GM12878 (cell line): Measurements from ENCODE around the gene CLPTM1. TPM values are rescaled to one million over a fixed set of nuclear protein-coding genes. Genes with fewer than 3 reads are reported as not detected.

ENCODE experiments used
- BRCA1 ChIP-seq: IDR thresholded peaks from 2 replicates; pipeline ENCODE4 v1.6.1; 2011; ENCODE audit warnings: low read depth, low read length, improper control_type of control experiment
- CBX3 ChIP-seq: fragments of 200-600 bp; sonication (generic); IDR thresholded peaks from 2 replicates; pipeline ENCODE4 v1.6.1; 2016; ENCODE audit warnings: low read depth, borderline replicate concordance
- CREM ChIP-seq: IDR thresholded peaks from 2 replicates; pipeline ENCODE4 v1.6.1; 2014; ENCODE audit warnings: antibody characterized with exemption, low read depth
- JUNB ChIP-seq: IDR thresholded peaks from 2 replicates; pipeline ENCODE4 v1.6.1; 2016; ENCODE audit warnings: antibody characterized with exemption, mild to moderate bottlenecking
- JUND ChIP-seq: IDR thresholded peaks from 2 replicates; pipeline ENCODE4 v1.6.1; 2012; ENCODE audit warnings: low read depth, mild to moderate bottlenecking, low read length, improper control_type of control experiment, moderate library complexity
- KLF5 ChIP-seq: fragments of 450-650 bp; IDR thresholded peaks from 2 replicates; pipeline ENCODE4 v1.6.1; 2014; ENCODE audit warnings: mild to moderate bottlenecking; ENCODE audit not compliant: partially characterized antibody
- NBN ChIP-seq: fragments of 450-650 bp; IDR thresholded peaks from 2 replicates; pipeline ENCODE4 v1.6.1; 2016
- NFIC ChIP-seq: IDR thresholded peaks from 2 replicates; pipeline ENCODE4 v1.6.1; 2012; ENCODE audit warnings: low read depth, mild to moderate bottlenecking, inconsistent platforms, low read length, moderate library complexity
- RAD21 ChIP-seq: IDR thresholded peaks from 2 replicates; pipeline ENCODE4 v1.6.1; 2011; ENCODE audit warnings: mild to moderate bottlenecking, low read depth, low read length, moderate library complexity; ENCODE audit not compliant: insufficient read depth
- RELA ChIP-seq: fragments of 450-650 bp; IDR thresholded peaks from 2 replicates; pipeline ENCODE4 v1.8.0; 2014; ENCODE audit warnings: borderline replicate concordance; ENCODE audit not compliant: partially characterized antibody
- RFX5 ChIP-seq: IDR thresholded peaks from 2 replicates; pipeline ENCODE4 v1.6.1; 2011; ENCODE audit warnings: low read depth, low read length, improper control_type of control experiment
- SIN3A ChIP-seq: IDR thresholded peaks from 2 replicates; pipeline ENCODE4 v1.6.1; 2012; ENCODE audit warnings: low read depth, low read length, improper control_type of control experiment
- SMAD1 ChIP-seq: fragments of 450-650 bp; IDR thresholded peaks from 2 replicates; pipeline ENCODE4 v1.6.1; 2018; ENCODE audit warnings: mild to moderate bottlenecking, low read depth; ENCODE audit not compliant: partially characterized antibody
- SMAD5 ChIP-seq: IDR thresholded peaks from 2 replicates; pipeline ENCODE4 v1.6.1; 2016; ENCODE audit warnings: antibody characterized with exemption, low read depth
- SP1 ChIP-seq: IDR thresholded peaks from one replicate; pipeline ENCODE4 v1.6.1; 2011; ENCODE audit warnings: low read depth, low read length
- STAT3 ChIP-seq: IDR thresholded peaks from 2 replicates; pipeline ENCODE4 v1.6.1; 2011; ENCODE audit warnings: low read depth, low read length, improper control_type of control experiment
- WRNIP1 ChIP-seq: IDR thresholded peaks from 2 replicates; pipeline ENCODE4 v1.6.1; 2011; ENCODE audit warnings: low read depth, low read length, improper control_type of control experiment, borderline replicate concordance
- ZNF207 ChIP-seq: fragments of 450-650 bp; IDR thresholded peaks from 2 replicates; pipeline ENCODE4 v1.6.1; 2014; ENCODE audit warnings: antibody characterized with exemption, mild to moderate bottlenecking, borderline replicate concordance
- polyA plus RNA-seq, 11 experiments: library from polyadenylated mRNA; depleted of rRNA in 4 of 11; unstranded in 6 of 11; stranded (reverse) in 5 of 11; fragments of >200 nt; fragmentation: Nextera tagmentation in 4 of 11; fragmentation: Illumina TruSeq in 1 of 11; extraction: Ambion mirVana in 4 of 11; extraction: Trizol in 1 of 11; gene quantifications; 1 replicate in 1 of 11; 2 replicates in 10 of 11; pipeline versions ENCODE4 v1.2.1 to v1.2.3, GENCODE V29; 2011 to 2016; ENCODE audit warnings: inconsistent platforms in 2 of 11, missing spikeins in 2 of 11, low read depth in 1 of 11
- total RNA-seq, 4 experiments: library from RNA; depleted of rRNA in 3 of 4; stranded (reverse); fragments of >200 nt in 3 of 4; fragmentation: Illumina TruSeq in 1 of 4; extraction: Trizol in 1 of 4; gene quantifications; 2 replicates each; pipeline versions ENCODE4 v1.2.1 to v1.2.3, GENCODE V29; 2013 to 2021
- TF ChIP-seq, protein P1 (sequence below): fragments of 450-650 bp; IDR thresholded peaks from 2 replicates; pipeline ENCODE4 v1.6.1; 2016; ENCODE audit warnings: mild to moderate bottlenecking
- TF ChIP-seq, protein P2 (sequence below): fragments of 450-650 bp; formaldehyde crosslinking; IDR thresholded peaks from 2 replicates; pipeline ENCODE4 v1.4.0; 2022; ENCODE audit warnings: mild to moderate bottlenecking, moderate library complexity
- TF ChIP-seq, protein P3 (sequence below): fragments of 450-650 bp; IDR thresholded peaks from 2 replicates; pipeline ENCODE4 v1.6.1; 2017; ENCODE audit warnings: mild to moderate bottlenecking
- TF ChIP-seq, protein P4 (sequence below): IDR thresholded peaks from 2 replicates; pipeline ENCODE4 v1.6.1; 2011; ENCODE audit warnings: mild to moderate bottlenecking, low read depth, low read length, moderate library complexity; ENCODE audit not compliant: insufficient replicate concordance

Gene CLPTM1
- total and polyA plus RNA-seq, 10 of the 15 experiments (the other 5 are each of a cell fraction or from before 2014, with no cell fraction given): 0.42 to 72.6 (median 35.2) TPM

DNA sequence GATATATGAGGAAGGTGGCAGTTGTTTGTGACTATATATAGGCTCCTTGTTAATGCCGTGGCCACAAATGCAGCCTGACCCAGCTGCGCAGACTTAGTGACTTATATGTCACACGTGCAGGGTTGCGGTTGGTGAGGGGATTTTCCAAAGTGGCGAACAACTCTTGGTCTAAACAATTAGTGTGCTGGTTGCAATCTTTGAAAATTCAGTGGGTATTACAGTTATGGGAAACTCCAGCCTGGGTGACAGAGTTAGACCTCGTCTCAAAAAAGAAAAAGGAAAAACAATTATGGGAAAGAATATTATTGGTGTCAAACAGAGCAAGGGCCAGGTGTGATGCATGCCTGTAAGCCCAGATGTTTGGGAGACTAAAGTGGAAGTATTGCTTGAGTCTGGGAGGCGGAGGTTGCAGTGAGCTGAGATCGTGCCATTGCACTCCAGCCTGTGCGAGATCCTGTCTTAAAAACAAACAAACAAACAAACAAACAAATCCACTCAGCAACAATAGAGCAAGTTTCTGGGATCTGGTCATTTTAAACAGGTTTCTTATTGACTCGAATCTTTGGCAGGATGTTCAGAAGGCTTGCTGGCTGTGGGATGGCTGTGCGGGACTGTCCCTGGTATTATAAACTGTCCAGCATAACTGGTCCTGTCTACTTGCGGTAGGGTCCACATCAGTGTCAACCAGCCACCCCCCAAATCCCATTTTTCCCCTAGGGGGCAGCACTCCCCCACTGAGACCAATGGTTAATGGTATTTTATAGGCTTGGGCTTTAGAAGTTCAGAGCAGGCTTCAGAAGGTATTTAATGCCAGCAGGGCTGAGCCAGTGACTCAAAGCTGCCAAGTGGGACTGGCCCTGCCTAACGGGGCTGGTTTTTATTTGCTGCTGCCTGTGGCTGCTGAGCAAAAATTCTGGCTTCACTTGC, 61.5 kb downstream of the CLPTM1 start (continued):
- TF ChIP-seq, protein P1, sequence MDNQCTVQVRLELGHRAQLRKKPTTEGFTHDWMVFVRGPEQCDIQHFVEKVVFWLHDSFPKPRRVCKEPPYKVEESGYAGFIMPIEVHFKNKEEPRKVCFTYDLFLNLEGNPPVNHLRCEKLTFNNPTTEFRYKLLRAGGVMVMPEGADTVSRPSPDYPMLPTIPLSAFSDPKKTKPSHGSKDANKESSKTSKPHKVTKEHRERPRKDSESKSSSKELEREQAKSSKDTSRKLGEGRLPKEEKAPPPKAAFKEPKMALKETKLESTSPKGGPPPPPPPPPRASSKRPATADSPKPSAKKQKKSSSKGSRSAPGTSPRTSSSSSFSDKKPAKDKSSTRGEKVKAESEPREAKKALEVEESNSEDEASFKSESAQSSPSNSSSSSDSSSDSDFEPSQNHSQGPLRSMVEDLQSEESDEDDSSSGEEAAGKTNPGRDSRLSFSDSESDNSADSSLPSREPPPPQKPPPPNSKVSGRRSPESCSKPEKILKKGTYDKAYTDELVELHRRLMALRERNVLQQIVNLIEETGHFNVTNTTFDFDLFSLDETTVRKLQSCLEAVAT: peak; percentile 87; the same call in 1 of the 2 replicates
- TF ChIP-seq BRCA1 (no peak), WRNIP1 (no peak), SMAD5 (no peak; the same call in 1 of the 2 replicates), JUNB (no peak; the same call in none of the 2 replicates), CBX3 (no peak), ZNF207 (no peak; the same call in 1 of the 2 replicates), NBN (peak; percentile 95), RELA (peak; percentile 93), RFX5 (no peak), JUND (0 out of 2 replicates have a peak, but pooled peaks have one; percentile 24), NFIC (peak; percentile 83), SMAD1 (no peak), KLF5 (no peak), CREM (peak; percentile 73; the same call in 1 of the 2 replicates), SIN3A (0 out of 2 replicates have a peak, but pooled peaks have one; percentile 23), RAD21 (peak; percentile 87), STAT3 (no peak; the same call in 1 of the 2 replicates), SP1 (peak; percentile 47)
- TF ChIP-seq, protein P2, sequence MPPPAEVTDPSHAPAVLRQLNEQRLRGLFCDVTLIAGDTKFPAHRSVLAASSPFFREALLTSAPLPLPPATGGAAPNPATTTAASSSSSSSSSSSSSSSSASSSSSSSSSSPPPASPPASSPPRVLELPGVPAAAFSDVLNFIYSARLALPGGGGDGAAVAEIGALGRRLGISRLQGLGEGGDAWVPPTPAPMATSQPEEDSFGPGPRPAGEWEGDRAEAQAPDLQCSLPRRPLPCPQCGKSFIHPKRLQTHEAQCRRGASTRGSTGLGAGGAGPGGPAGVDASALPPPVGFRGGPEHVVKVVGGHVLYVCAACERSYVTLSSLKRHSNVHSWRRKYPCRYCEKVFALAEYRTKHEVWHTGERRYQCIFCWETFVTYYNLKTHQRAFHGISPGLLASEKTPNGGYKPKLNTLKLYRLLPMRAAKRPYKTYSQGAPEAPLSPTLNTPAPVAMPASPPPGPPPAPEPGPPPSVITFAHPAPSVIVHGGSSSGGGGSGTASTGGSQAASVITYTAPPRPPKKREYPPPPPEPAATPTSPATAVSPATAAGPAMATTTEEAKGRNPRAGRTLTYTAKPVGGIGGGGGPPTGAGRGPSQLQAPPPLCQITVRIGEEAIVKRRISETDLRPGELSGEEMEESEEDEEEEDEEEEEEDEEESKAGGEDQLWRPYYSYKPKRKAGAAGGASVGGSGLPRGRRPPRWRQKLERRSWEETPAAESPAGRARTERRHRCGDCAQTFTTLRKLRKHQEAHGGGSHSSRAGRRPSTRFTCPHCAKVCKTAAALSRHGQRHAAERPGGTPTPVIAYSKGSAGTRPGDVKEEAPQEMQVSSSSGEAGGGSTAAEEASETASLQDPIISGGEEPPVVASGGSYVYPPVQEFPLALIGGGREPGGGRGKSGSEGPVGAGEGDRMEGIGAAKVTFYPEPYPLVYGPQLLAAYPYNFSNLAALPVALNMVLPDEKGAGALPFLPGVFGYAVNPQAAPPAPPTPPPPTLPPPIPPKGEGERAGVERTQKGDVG (CRISPR knock-in tag): no peak
- TF ChIP-seq, protein P3, sequence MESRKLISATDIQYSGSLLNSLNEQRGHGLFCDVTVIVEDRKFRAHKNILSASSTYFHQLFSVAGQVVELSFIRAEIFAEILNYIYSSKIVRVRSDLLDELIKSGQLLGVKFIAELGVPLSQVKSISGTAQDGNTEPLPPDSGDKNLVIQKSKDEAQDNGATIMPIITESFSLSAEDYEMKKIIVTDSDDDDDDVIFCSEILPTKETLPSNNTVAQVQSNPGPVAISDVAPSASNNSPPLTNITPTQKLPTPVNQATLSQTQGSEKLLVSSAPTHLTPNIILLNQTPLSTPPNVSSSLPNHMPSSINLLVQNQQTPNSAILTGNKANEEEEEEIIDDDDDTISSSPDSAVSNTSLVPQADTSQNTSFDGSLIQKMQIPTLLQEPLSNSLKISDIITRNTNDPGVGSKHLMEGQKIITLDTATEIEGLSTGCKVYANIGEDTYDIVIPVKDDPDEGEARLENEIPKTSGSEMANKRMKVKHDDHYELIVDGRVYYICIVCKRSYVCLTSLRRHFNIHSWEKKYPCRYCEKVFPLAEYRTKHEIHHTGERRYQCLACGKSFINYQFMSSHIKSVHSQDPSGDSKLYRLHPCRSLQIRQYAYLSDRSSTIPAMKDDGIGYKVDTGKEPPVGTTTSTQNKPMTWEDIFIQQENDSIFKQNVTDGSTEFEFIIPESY: no peak
- TF ChIP-seq, protein P4, sequence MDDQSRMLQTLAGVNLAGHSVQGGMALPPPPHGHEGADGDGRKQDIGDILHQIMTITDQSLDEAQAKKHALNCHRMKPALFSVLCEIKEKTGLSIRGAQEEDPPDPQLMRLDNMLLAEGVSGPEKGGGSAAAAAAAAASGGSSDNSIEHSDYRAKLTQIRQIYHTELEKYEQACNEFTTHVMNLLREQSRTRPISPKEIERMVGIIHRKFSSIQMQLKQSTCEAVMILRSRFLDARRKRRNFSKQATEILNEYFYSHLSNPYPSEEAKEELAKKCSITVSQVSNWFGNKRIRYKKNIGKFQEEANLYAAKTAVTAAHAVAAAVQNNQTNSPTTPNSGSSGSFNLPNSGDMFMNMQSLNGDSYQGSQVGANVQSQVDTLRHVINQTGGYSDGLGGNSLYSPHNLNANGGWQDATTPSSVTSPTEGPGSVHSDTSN: no peak
